ENCODE data around the gene ATP13A3. TPM values are rescaled to one million over a fixed set of nuclear protein-coding genes. Genes with fewer than 3 reads are reported as not detected.

The ATP13A3 gene
- total RNA-seq, 1 donor from 2014 or later = 146 TPM

DNA sequence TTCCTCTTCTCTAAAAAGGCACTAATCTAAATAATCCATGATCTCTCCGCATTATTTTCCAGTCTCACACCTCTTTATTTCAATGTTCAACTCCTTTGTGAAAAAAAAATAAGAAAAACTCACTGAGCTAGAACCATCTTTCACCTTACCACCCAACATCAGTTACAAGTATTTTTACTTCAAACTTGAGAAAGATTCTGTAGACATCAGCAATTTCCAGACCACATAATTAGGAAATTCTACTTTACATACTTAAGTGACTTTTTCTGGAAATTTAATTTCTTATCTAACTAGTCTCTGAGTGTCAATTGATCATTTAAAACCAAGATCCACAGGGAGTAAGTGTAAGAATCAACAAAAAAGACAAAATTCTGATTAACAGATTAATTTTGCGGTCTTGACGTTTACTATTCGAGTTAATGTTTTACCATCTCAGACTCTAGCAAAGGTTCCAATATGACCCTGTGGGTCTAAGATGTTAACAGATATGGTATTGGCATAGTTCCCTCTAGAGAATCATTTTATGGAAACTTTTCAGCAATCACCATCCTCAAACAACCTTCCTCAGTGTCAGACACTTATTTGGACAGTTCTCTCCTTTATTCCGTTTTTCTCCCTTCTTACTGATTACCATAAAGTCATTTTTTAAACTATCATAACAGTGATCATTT is 5.1 kb downstream of the ATP13A3 start:
- DNase-seq (ENCODE audit: low spot score in 2 of 2) = no peak
- no peak for FAIRE-seq

- FAIRE-seq = no peak
- no peak for DNase-seq (ENCODE audit: low spot score in 2 of 2)
These were observed 5.7 kb downstream of the ATP13A3 start for GRCh38 chr3:194481103-194481502.

- FAIRE-seq (no peak), DNase-seq (ENCODE audit: low spot score in 2 of 2) (no peak)
These were observed 10.0 kb downstream of the ATP13A3 start for GRCh38 chr3:194476784-194477183.

DNA sequence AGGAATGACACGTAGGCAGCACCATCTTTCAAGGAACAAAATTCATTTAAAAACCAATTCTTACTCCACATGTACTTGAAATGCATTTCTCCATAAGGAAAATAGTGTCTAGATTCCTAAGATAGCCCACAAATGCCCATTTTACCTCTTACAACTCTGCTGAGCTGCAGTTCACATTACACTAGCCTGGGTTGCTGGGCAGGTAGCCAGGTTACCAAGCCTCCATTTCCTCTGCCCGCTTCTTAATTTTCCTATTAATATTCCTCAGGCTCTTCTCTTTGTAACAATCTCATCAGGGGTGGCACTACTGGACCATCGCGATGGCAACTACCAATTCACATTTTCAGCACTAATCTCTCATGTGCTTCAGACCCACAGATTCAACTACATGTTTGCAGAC is 10.8 kb downstream of the ATP13A3 start:
- DNase-seq (ENCODE audit: low spot score in 2 of 2) (no peak), FAIRE-seq (no peak)

- FAIRE-seq (no peak), DNase-seq (ENCODE audit: low spot score in 2 of 2) (no peak)
These were observed 11.5 kb downstream of the ATP13A3 start for GRCh38 chr3:194475138-194475932.

GRCh38 chr3:194474675-194475074 is 12.1 kb downstream of the ATP13A3 start:
- no peak for FAIRE-seq
- DNase-seq (ENCODE audit: low spot score in 2 of 2) = no peak

DNA sequence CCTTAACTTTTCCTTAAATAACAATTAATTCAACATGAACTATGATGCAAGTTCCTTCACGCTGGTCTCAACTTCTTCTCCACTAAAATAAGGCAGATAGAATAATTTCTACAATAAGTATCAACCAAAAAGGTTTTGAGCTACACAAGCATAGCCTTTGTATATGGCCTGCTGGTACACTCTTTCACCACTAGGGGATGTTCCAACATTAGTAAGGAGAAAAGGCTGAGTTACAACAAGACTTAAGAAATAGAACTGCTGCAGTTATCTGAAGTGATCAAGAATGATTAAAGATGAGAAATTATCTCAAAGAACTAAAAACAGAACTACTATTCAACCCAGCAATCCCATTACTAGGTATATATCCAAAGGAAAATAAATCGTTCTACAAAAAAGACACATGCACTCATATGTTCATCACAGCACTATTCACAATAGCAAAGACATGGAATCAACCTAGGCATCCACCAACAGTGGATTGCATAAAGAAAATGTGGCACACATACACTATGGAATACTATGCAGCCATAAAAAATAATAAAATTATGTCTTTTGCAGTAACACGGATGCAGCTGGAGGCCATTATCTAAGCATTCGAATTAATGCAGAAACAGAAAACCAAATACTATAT is 14.4 kb downstream of the ATP13A3 start:
- peak; percentile 43 for FAIRE-seq
- no peak for DNase-seq (ENCODE audit: low spot score in 2 of 2)

GRCh38 chr3:194471863-194472262 is 14.9 kb downstream of the ATP13A3 start:
- DNase-seq (ENCODE audit: low spot score in 2 of 2) (no peak), FAIRE-seq (no peak)

DNA sequence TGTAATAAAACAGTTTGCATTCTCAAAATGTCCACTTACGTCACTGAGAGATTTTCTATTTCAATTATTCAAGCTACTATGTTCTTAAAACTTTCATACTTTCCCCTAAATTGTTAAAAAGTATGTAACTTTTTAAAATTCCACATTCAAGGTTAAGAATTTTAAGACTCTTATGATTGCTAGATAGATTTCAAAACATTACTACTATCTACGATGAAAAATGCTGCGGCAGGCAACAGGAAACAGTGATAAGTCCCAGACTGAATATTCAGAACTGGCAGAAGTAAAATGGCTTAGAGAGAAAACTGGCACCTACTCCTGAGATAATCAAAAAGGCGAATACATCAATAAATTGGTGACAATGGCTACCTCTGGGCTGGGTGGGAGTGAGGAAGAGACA is 16.2 kb downstream of the ATP13A3 start:
- FAIRE-seq (no peak), DNase-seq (ENCODE audit: low spot score in 2 of 2) (no peak)

- DNase-seq (ENCODE audit: low spot score in 2 of 2) (no peak), FAIRE-seq (no peak)
These were observed 16.8 kb downstream of the ATP13A3 start for GRCh38 chr3:194469977-194470376.

DNA sequence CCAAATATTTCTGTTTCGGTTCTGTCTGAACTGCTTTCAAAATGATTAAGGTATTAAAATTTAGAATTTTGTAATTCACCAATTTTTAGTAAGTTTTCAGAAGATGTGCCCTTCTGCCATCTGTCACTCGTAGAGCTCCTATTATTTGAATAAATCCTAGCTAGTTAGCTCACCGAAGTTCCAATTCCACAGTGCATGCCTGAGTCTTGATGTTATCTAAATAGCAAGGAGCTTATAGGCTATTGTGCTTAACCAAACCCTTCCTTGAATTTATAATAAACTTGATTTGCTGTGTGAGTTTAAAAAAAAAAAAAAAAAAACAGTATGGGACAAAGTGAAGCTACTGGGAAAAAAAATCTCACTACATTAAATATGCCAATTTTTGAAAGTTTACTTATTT is 18.7 kb downstream of the ATP13A3 start:
- no peak for FAIRE-seq
- DNase-seq (ENCODE audit: low spot score in 2 of 2) = no peak

DNA sequence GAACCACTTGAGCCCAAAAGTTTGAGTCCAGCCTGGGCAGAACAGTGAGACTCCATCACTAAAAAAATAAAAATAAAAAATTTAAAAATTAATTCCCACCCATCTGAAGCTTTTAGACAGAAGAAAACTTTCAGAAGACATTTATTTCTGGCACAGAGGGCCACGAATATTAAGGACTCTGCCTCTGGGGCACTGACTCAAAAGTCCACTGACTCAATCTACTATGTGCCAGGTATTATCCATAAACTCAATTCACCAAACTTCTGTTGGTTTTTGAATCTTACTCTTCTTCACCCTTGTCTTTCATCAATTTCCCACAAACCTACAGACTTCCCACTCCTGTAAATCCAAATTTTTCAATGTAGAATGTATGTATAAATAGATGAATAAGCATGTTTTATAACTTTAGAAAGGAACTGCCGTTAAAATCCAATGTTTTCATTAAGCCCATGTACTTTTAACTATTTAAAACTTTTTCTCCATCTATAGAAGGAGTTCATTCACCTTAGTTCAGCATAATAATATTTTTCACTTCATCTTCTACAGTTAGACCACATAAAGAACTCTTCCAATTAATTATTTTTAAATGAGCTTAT is 19.9 kb downstream of the ATP13A3 start:
- FAIRE-seq = no peak
- DNase-seq (ENCODE audit: low spot score in 2 of 2) = no peak

DNA sequence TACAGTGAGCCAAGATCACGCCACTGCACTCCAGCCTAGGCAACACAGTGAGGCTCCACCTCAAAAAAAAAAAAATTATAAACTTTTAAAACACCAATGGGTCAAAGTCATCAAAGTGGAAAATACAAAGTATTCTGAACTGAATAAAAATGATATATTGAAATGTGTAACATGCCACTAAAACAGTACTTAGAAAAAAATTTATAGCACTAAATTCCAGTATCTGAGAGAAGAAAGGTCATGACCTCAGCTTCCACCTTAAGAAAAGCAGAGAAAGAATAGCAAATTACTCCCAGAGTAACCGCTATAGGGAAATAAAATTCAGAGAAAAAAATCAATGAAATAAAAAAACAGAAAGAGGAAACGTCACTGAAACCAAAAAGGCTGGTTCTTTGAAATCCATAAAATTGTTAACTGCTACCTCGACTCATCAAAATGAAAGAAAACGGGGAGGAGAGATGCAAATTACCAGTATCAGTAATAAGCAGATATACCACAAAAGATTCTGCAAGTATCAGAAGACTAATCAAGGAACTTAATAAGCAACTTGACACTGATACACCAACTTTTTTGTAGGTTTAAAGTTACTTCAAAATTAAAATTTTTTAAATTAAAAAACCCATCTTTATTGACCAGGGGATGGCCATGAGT is 20.8 kb downstream of the ATP13A3 start:
- DNase-seq (ENCODE audit: low spot score in 2 of 2) (no peak), FAIRE-seq (no peak)

DNA sequence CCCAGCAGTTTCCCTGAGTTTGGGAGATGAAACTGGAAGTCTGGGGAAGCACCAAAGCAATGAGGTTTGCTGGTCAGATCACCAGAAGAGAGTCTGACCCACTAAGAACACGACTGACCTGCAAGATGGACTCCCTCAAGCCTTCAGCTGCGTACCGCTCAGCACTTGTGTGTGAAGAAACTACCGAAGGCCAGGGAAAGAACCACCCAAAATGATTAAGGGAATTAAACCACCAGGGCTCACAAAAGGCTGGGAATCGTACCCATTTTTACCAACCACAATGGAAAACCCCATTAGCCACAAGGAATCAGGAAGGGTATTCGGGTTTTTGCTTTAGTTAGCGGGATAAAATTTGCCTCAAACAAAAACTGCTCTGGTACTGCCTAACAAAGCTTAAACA is 21.6 kb downstream of the ATP13A3 start:
- DNase-seq (ENCODE audit: low spot score in 2 of 2) (no peak), FAIRE-seq (no peak)

- DNase-seq (ENCODE audit: low spot score in 2 of 2) (no peak), FAIRE-seq (no peak)
These were observed 22.1 kb downstream of the ATP13A3 start for GRCh38 chr3:194464692-194465091.

DNA sequence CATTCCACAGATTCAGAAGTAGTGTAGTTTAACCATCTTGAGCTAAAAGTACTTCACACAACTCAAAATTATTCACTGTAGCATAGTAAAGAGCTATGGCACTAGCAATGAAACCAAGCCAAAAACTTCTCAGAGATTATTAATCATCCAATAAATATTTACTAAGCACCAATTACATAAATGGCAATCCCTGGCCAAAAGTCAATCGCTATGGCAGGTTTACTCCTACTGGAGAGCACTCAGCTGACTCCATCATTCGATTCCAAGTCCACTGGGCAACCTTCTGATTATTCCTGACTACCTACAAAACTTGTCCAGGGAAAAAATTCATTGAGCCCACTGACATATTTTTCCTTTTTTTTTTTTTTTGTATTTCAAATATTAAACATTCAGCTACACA is 23.9 kb downstream of the ATP13A3 start:
- DNase-seq (ENCODE audit: low spot score in 2 of 2) (no peak), FAIRE-seq (no peak)

GRCh38 chr3:194460566-194460965 is 26.2 kb downstream of the ATP13A3 start:
- DNase-seq (ENCODE audit: low spot score in 2 of 2) = no peak
- no peak for FAIRE-seq

GRCh38 chr3:194458131-194458530 is 28.7 kb downstream of the ATP13A3 start:
- no peak for DNase-seq (ENCODE audit: low spot score in 2 of 2)
- no peak for FAIRE-seq

DNA sequence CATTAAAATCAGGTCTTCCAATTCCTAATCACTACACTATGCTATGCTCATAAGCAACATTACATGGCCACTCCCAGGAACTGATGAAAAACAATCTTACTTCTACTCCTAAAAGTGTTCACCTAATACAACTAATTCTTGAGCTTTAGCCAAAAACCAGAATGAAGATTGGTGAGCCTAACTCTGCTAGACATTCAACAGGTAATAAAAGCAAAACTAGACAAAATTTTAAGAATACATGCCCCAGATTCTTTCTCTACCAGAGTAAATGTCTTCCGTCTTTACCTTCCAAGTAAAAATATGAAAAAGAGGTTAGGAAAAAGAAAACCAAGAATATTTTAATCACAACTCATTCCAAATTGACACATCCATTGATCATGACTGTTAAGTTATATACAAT is 31.3 kb downstream of the ATP13A3 start:
- FAIRE-seq = no peak
- no peak for DNase-seq (ENCODE audit: low spot score in 2 of 2)

DNA sequence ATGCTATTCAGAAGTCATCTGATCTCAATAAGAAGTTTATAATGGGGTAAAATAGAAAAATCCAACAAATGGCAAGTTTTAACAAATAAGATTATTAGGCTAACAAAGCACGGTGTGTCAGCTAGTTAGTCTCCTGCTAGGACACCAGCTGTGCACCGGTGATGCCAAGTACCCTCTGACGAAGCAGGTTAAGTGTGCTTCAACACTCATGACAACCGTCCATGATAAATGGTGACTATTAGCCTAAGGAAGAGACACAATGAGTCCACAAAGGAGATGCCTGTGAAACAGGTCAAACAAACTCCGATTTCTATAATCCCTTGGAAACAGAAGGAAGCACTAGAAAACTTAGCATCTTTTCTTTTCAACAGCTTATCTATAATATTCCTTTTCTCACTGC is 36.5 kb downstream of the ATP13A3 start:
- no peak for DNase-seq (ENCODE audit: low spot score in 2 of 2)
- no peak for FAIRE-seq

DNA sequence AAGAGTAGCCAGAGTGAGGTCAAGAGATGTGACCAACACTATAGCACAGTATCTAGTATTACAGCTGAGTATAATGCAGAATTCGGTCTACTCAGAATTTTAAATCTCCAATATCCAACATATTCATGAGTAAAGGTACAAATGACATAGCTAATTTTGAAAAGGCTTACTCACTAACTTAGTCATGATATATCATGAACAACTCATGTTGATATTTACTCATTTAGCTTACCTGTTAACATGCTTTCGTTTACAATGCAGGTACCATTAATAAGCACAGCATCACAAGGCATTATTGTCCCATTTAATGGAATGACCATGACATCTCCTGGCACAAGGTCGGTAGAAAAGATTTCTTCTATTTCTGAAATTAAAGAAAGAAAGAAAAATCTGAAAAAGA is 36.9 kb downstream of the ATP13A3 start:
- no peak for DNase-seq (ENCODE audit: low spot score in 2 of 2)
- no peak for FAIRE-seq

Data from frontal cortex (tissue), 4 donors.